ENCODE data around the gene QPRT.
"Not testable (repeated sequence)": the region's sequence is repeated elsewhere in the genome, so short reads cannot be mapped to it uniquely, and the experiment has no call there.

QPRT gene

GRCh38 chr16:29678691-29679267 lies at the start of gene QPRT:
Gene QPRT, plus strand, starts transcription at chr16:29679180. Its CDS starts 18 bp downstream, at chr16:29679198.
- DNase-seq (ENCODE audit: low read depth) = no peak

GRCh38 chr16:29629318-29629717 lies 49.7 kb upstream of the QPRT start:
- not testable (repeated sequence) for DNase-seq (ENCODE audit: low read depth)

- not testable (repeated sequence) for DNase-seq (ENCODE audit: low read depth)
Observed at GRCh38 chr16:29631658-29632057, 47.3 kb upstream of the QPRT start.

- not testable (repeated sequence) for DNase-seq (ENCODE audit: low read depth)
Observed at GRCh38 chr16:29635902-29636301, 43.1 kb upstream of the QPRT start.

- DNase-seq (ENCODE audit: low read depth) = not testable (repeated sequence)
Observed at GRCh38 chr16:29636368-29636767, 42.6 kb upstream of the QPRT start.

GRCh38 chr16:29638751-29639150 lies 40.2 kb upstream of the QPRT start:
- DNase-seq (ENCODE audit: low read depth) = not testable (repeated sequence)

GRCh38 chr16:29641561-29641960 lies 37.4 kb upstream of the QPRT start:
- no peak for DNase-seq (ENCODE audit: low read depth)

- DNase-seq (ENCODE audit: low read depth) = no peak
Observed at GRCh38 chr16:29643596-29643995, 35.4 kb upstream of the QPRT start.

- DNase-seq (ENCODE audit: low read depth) = no peak
Observed at GRCh38 chr16:29644338-29644857, 34.6 kb upstream of the QPRT start.

- no peak for DNase-seq (ENCODE audit: low read depth)
Observed at GRCh38 chr16:29644973-29645693, 33.8 kb upstream of the QPRT start.

GRCh38 chr16:29645694-29646187 lies 33.2 kb upstream of the QPRT start:
- DNase-seq (ENCODE audit: low read depth) = no peak

GRCh38 chr16:29646947-29647346 lies 32.0 kb upstream of the QPRT start:
- DNase-seq (ENCODE audit: low read depth) = no peak

- no peak for DNase-seq (ENCODE audit: low read depth)
Observed at GRCh38 chr16:29649588-29650494, 29.1 kb upstream of the QPRT start.

- DNase-seq (ENCODE audit: low read depth) = no peak
Observed at GRCh38 chr16:29650771-29651170, 28.2 kb upstream of the QPRT start.

GRCh38 chr16:29651774-29652349 lies 27.1 kb upstream of the QPRT start:
- no peak for DNase-seq (ENCODE audit: low read depth)

GRCh38 chr16:29653471-29653870 lies 25.5 kb upstream of the QPRT start:
- DNase-seq (ENCODE audit: low read depth) = no peak

GRCh38 chr16:29653890-29654289 lies 25.1 kb upstream of the QPRT start:
- DNase-seq (ENCODE audit: low read depth) = not testable (repeated sequence)

- DNase-seq (ENCODE audit: low read depth) = no peak
Observed at GRCh38 chr16:29656688-29657523, 22.1 kb upstream of the QPRT start.

GRCh38 chr16:29658705-29659104 lies 20.3 kb upstream of the QPRT start:
- DNase-seq (ENCODE audit: low read depth) = no peak

- DNase-seq (ENCODE audit: low read depth) = no peak
Observed at GRCh38 chr16:29662000-29662728, 16.8 kb upstream of the QPRT start.

GRCh38 chr16:29662729-29663015 lies 16.3 kb upstream of the QPRT start:
- DNase-seq (ENCODE audit: low read depth) = no peak

Measured in stimulated activated CD8-positive, alpha-beta memory T cell treated with anti-CD3 and anti-CD28 coated beads, Interleukin-7, amount 100 ng/mL, for 24 hours (primary cell).